HepG2 (cell line): Measurements from ENCODE around the gene ESYT1. TPM values are rescaled to one million over a fixed set of nuclear protein-coding genes. Genes with fewer than 3 reads are reported as not detected.

ENCODE experiments used
- ARNT2 ChIP-seq: sonication (generic); formaldehyde crosslinking; IDR thresholded peaks from 2 replicates; pipeline ENCODE4 v1.8.0; 2022; ENCODE audit warnings: mild to moderate bottlenecking, low read depth, missing genetic modification reagents, moderate library complexity
- BCL6 ChIP-seq: IDR thresholded peaks from 2 replicates; pipeline ENCODE4 v1.6.1; 2016; ENCODE audit warnings: missing genetic modification reagents, missing compliant biosample characterization
- CAMTA2 ChIP-seq: sonication (generic); formaldehyde crosslinking; IDR thresholded peaks from 2 replicates; pipeline ENCODE4 v1.4.0; 2020; ENCODE audit warnings: mild to moderate bottlenecking, missing genetic modification reagents, borderline replicate concordance
- GMEB1 ChIP-seq: sonication (generic); formaldehyde crosslinking; IDR thresholded peaks from 2 replicates; pipeline ENCODE4 v1.5.1; 2020; ENCODE audit warnings: missing genetic modification reagents, mild to moderate bottlenecking, borderline replicate concordance
- GTF3A ChIP-seq: sonication (generic); formaldehyde crosslinking; conservative IDR thresholded peaks from 2 replicates; pipeline ENCODE4 v1.4.0; 2020; ENCODE audit warnings: mild to moderate bottlenecking, missing genetic modification reagents
- HNF4G ChIP-seq, 2 experiments: sonication (generic) in 1 of 2; formaldehyde crosslinking in 1 of 2; IDR thresholded peaks; 2 replicates each; pipeline versions ENCODE4 v1.4.0 to v1.6.1; 2011 to 2020; ENCODE audit warnings: borderline replicate concordance in 2 of 2, low read depth in 2 of 2, mild to moderate bottlenecking in 2 of 2, low read length in 1 of 2, missing genetic modification reagents in 1 of 2, moderate library complexity in 1 of 2
- HOXA5 ChIP-seq: sonication (generic); formaldehyde crosslinking; IDR thresholded peaks from 2 replicates; pipeline ENCODE4 v1.4.0; 2020; ENCODE audit warnings: missing genetic modification reagents
- KLF15 ChIP-seq: sonication (generic); formaldehyde crosslinking; IDR thresholded peaks from 2 replicates; pipeline ENCODE4 v1.8.1; 2023; ENCODE audit warnings: borderline replicate concordance, mild to moderate bottlenecking, inconsistent platforms, missing genetic modification reagents, mixed read lengths
- NFE2L2 ChIP-seq: fragments of 150-350 bp; IDR thresholded peaks from 2 replicates; pipeline ENCODE4 v1.6.1; 2014; ENCODE audit warnings: low read length
- POGK ChIP-seq: sonication (generic); formaldehyde crosslinking; conservative IDR thresholded peaks from 2 replicates; pipeline ENCODE4 v1.8.0; 2022; ENCODE audit warnings: mild to moderate bottlenecking, moderate library complexity, missing genetic modification reagents
- SUZ12 ChIP-seq: fragments of 150-350 bp; IDR thresholded peaks from 2 replicates; pipeline ENCODE4 v1.6.1; 2014; ENCODE audit warnings: low read depth, low read length
- ZNF138 ChIP-seq: sonication (generic); formaldehyde crosslinking; IDR thresholded peaks from 2 replicates; pipeline ENCODE4 v1.5.0; 2020; ENCODE audit warnings: mild to moderate bottlenecking, low read depth, missing genetic modification reagents
- ZNF234 ChIP-seq: sonication (generic); formaldehyde crosslinking; conservative IDR thresholded peaks from 2 replicates; pipeline ENCODE4 v1.5.1; 2020; ENCODE audit warnings: mild to moderate bottlenecking, missing genetic modification reagents
- ZNF343 ChIP-seq: sonication (generic); formaldehyde crosslinking; IDR thresholded peaks from 2 replicates; pipeline ENCODE4 v1.4.0; 2020; ENCODE audit warnings: mild to moderate bottlenecking, missing genetic modification reagents
- ZNF652 ChIP-seq: IDR thresholded peaks from 2 replicates; pipeline ENCODE4 v1.6.1; 2016; ENCODE audit warnings: low read depth, borderline replicate concordance
- ZNF7 ChIP-seq: IDR thresholded peaks from 2 replicates; pipeline ENCODE4 v1.6.1; 2016; ENCODE audit warnings: missing biosample characterization, missing genetic modification reagents
- ZNF773 ChIP-seq: sonication (generic); formaldehyde crosslinking; IDR thresholded peaks from 2 replicates; pipeline ENCODE4 v1.4.0; 2020; ENCODE audit warnings: missing genetic modification reagents, borderline replicate concordance
- ZNF883 ChIP-seq: sonication (generic); formaldehyde crosslinking; IDR thresholded peaks from 2 replicates; pipeline ENCODE4 v1.5.1; 2020; ENCODE audit warnings: mild to moderate bottlenecking, missing genetic modification reagents; ENCODE audit errors: not compliant biosample characterization
- ZSCAN20 ChIP-seq: sonication (generic); formaldehyde crosslinking; IDR thresholded peaks from 2 replicates; pipeline ENCODE4 v1.4.0; 2020; ENCODE audit warnings: missing genetic modification reagents, mild to moderate bottlenecking, borderline replicate concordance
- polyA plus RNA-seq, 8 experiments: library from polyadenylated mRNA; depleted of rRNA in 3 of 8; stranded (reverse) in 7 of 8; unstranded in 1 of 8; fragments of >200 nt; fragmentation: Illumina TruSeq in 4 of 8; extraction: Trizol in 4 of 8; gene quantifications; 2 replicates each; pipeline versions ENCODE4 v1.2.1 to v1.2.3, GENCODE V29; 2011 to 2016; ENCODE audit warnings: low read depth in 4 of 8, missing spikeins in 1 of 8, mixed read lengths in 1 of 8; ENCODE audit not compliant: insufficient read depth in 1 of 8
- total RNA-seq, 5 experiments: library from RNA; depleted of rRNA; stranded (reverse); fragments of >200 nt; fragmentation: Illumina TruSeq; extraction: Trizol; gene quantifications; 2 replicates each; pipeline ENCODE4 v1.2.3, GENCODE V29; 2016; ENCODE audit warnings: low read depth in 1 of 5
- TF ChIP-seq, protein P1 (sequence below): sonication (generic); formaldehyde crosslinking; IDR thresholded peaks from 2 replicates; pipeline ENCODE4; 2020; ENCODE audit warnings: missing genetic modification reagents, mild to moderate bottlenecking, borderline replicate concordance
- TF ChIP-seq, protein P2 (sequence below): sonication (generic); formaldehyde crosslinking; IDR thresholded peaks from 2 replicates; pipeline ENCODE4 v1.5.0; 2020; ENCODE audit warnings: mild to moderate bottlenecking, missing genetic modification reagents

ESYT1 gene
- total and polyA plus RNA-seq, 2 of the 13 experiments (the other 11 are each of a cell fraction or from before 2014, with no cell fraction given), result 66.9 to 71.0 TPM

GRCh38 chr12:56152132-56152755 is 24.2 kb downstream of the ESYT1 start, which contains the start of gene MYL6B (continued):
- TF ChIP-seq, protein P1, sequence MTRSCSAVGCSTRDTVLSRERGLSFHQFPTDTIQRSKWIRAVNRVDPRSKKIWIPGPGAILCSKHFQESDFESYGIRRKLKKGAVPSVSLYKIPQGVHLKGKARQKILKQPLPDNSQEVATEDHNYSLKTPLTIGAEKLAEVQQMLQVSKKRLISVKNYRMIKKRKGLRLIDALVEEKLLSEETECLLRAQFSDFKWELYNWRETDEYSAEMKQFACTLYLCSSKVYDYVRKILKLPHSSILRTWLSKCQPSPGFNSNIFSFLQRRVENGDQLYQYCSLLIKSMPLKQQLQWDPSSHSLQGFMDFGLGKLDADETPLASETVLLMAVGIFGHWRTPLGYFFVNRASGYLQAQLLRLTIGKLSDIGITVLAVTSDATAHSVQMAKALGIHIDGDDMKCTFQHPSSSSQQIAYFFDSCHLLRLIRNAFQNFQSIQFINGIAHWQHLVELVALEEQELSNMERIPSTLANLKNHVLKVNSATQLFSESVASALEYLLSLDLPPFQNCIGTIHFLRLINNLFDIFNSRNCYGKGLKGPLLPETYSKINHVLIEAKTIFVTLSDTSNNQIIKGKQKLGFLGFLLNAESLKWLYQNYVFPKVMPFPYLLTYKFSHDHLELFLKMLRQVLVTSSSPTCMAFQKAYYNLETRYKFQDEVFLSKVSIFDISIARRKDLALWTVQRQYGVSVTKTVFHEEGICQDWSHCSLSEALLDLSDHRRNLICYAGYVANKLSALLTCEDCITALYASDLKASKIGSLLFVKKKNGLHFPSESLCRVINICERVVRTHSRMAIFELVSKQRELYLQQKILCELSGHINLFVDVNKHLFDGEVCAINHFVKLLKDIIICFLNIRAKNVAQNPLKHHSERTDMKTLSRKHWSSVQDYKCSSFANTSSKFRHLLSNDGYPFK, result no peak
- TF ChIP-seq ZNF883 (CRISPR knock-in tag) (no peak), HOXA5 (CRISPR knock-in tag) (peak; percentile 65; the same call in 1 of the 2 replicates), POGK (CRISPR knock-in tag) (peak; percentile 42; the same call in 1 of the 2 replicates), ZNF773 (CRISPR knock-in tag) (no peak), GTF3A (CRISPR knock-in tag) (no peak), BCL6 (CRISPR knock-in tag) (0 out of 2 replicates have a peak, but pooled peaks have one; percentile 25), HNF4G (IDR thresholded peaks at IDR 0.05; ENCODE audit: borderline replicate concordance, low read depth, low read length) (peak; percentile 50; the same call in 1 of the 2 replicates), HNF4G (CRISPR knock-in tag; IDR thresholded peaks at IDR 0.05; ENCODE audit: borderline replicate concordance, low read depth) (no peak), NFE2L2 (no peak), ZNF652 (CRISPR knock-in tag) (peak; percentile 99), ZSCAN20 (CRISPR knock-in tag) (no peak), ZNF138 (CRISPR knock-in tag) (no peak), ZNF7 (CRISPR knock-in tag) (no peak), CAMTA2 (no peak), KLF15 (CRISPR knock-in tag) (no peak), ZNF234 (CRISPR knock-in tag) (no peak), ARNT2 (CRISPR knock-in tag) (no peak), GMEB1 (CRISPR knock-in tag) (peak; percentile 86; the same call in 1 of the 2 replicates), ZNF343 (CRISPR knock-in tag) (no peak), SUZ12 (peak; percentile 73)
- TF ChIP-seq, protein P2, sequence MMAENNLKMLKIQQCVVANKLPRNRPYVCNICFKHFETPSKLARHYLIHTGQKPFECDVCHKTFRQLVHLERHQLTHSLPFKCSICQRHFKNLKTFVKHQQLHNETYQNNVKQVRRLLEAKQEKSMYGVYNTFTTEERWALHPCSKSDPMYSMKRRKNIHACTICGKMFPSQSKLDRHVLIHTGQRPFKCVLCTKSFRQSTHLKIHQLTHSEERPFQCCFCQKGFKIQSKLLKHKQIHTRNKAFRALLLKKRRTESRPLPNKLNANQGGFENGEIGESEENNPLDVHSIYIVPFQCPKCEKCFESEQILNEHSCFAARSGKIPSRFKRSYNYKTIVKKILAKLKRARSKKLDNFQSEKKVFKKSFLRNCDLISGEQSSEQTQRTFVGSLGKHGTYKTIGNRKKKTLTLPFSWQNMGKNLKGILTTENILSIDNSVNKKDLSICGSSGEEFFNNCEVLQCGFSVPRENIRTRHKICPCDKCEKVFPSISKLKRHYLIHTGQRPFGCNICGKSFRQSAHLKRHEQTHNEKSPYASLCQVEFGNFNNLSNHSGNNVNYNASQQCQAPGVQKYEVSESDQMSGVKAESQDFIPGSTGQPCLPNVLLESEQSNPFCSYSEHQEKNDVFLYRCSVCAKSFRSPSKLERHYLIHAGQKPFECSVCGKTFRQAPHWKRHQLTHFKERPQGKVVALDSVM (CRISPR knock-in tag), result no peak
